Measurements from ENCODE around the gene FSHR. TPM values are rescaled to one million over a fixed set of nuclear protein-coding genes. Genes with fewer than 3 reads are reported as not detected.

The FSHR gene
- total and polyA plus RNA-seq, 2 of the 8 experiments (the other 6 are each of a cell fraction or from before 2014, with no cell fraction given) = not detected

- Histone ChIP-seq H3K18ac (ENCODE audit: extremely low read depth, low read length) (no peak overlapping the region), H3K4me2 (ENCODE audit: insufficient read depth in 1 of 2, low read depth in 2 of 2, low read length in 2 of 2) (no peak overlapping the region), H3K79me2 (ENCODE audit: control insufficient read depth in 1 of 2, insufficient read depth in 2 of 2, low read length in 2 of 2) (no peaks in the 10 kb centered on the region), H3K23me2 (ENCODE audit: low read depth, low read length) (no peaks in the 10 kb centered on the region), H2BK5ac (ENCODE audit: low read depth, low read length) (no peak overlapping the region), H3K4me1 (replicated peaks in 1 of 4; ENCODE audit: control insufficient read depth in 3 of 4, insufficient read depth in 4 of 4, low read length in 3 of 4) (peaks cover 0 to 4% (median 0%) of the 10 kb centered on the region in 4 experiments; a peak in 1 of 7 replicates), H2BK20ac (ENCODE audit: low read length) (no peak overlapping the region), H3K27me3 (replicated peaks in 1 of 4; ENCODE audit: control insufficient read depth in 3 of 4, extremely low read depth in 1 of 4, insufficient read depth in 3 of 4, low read length in 3 of 4) (no peaks in the 10 kb centered on the region; a peak in 1 of 7 replicates), H3K9me3 (ENCODE audit: insufficient read depth in 2 of 2, low read depth in 1 of 2, low read length in 1 of 2) (no peaks in the 10 kb centered on the region), H4K20me1 (replicated peaks in 1 of 2; ENCODE audit: control insufficient read depth in 1 of 2, insufficient read depth in 2 of 2, low read length in 2 of 2) (no peaks in the 10 kb centered on the region), H3K27ac (ENCODE audit: low read depth, low read length) (no peak overlapping the region), H3K4me3 (ENCODE audit: extremely low read depth in 1 of 4, insufficient read depth in 2 of 4, low read depth in 3 of 4, low read length in 4 of 4) (no peak overlapping the region), H3K4ac (replicated peaks; ENCODE audit: insufficient read length, low read depth, low read length) (no peak overlapping the region), H2BK12ac (ENCODE audit: low read depth, low read length) (no peak overlapping the region), H2AK5ac (ENCODE audit: low read depth, low read length) (no peak overlapping the region), H3K56ac (replicated peaks; ENCODE audit: insufficient read length, low read depth, low read length) (no peak overlapping the region), H2BK15ac (ENCODE audit: low read length) (no peak overlapping the region), H4K91ac (replicated peaks; ENCODE audit: insufficient read length, low read length) (no peak overlapping the region), H2BK120ac (replicated peaks; ENCODE audit: low read depth, low read length) (no peak overlapping the region), H4K5ac (ENCODE audit: insufficient read length, low read depth, low read length) (no peak overlapping the region), H3K36me3 (ENCODE audit: control insufficient read depth in 2 of 4, insufficient read depth in 4 of 4, low read length in 3 of 4) (no peaks in the 10 kb centered on the region), H3K23ac (ENCODE audit: insufficient read length) (no peak overlapping the region), H2AFZ (ENCODE audit: low read length) (no peak overlapping the region), H3K14ac (ENCODE audit: insufficient read length) (no peak overlapping the region), H3K9ac (replicated peaks in 1 of 4; ENCODE audit: extremely low read depth in 1 of 4, low read depth in 3 of 4, low read length in 3 of 4) (no peak overlapping the region), H3K79me1 (ENCODE audit: low read depth, low read length) (no peaks in the 10 kb centered on the region), H4K8ac (ENCODE audit: extremely low read depth, insufficient read depth, low read length) (no peak overlapping the region)
- ChIA-PET POLR2A (ENCODE audit: partially characterized antibody) (no interaction called here), CTCF (ENCODE audit: partially characterized antibody) (interaction anchor here (1.0 kb wide), 1 partner anchor 78 kb away, joined by 3 read pairs; no protein-coding TSS in a partner anchor)
- WGBS, 2 experiments (ENCODE audit: extremely low coverage in 1 of 2, insufficient coverage in 1 of 2, insufficient read length in 1 of 2, insufficient replicate concordance in 2 of 2, low coverage in 1 of 2, low lambda C conversion rate in 2 of 2, missing lambda C conversion rate in 1 of 2) = 83% methylated on average over 1 of the region's 1 CpG; no CpG with 5 or more reads in 1 of the 2 experiments
- DNase-seq (ENCODE audit: low read depth in 1 of 2, low spot score in 2 of 2) = no peak
- FAIRE-seq = no peak
- no peak for TF ChIP-seq EP300 (IDR thresholded peaks at IDR 0.05; ENCODE audit: borderline replicate concordance in 1 of 2, low read depth in 2 of 2, low read length in 2 of 2)
- no peak for TF ChIP-seq RFX5 (IDR thresholded peaks at IDR 0.05; ENCODE audit: borderline replicate concordance, low read depth, low read length)
- no peak for TF ChIP-seq RXRA (IDR thresholded peaks at IDR 0.05; ENCODE audit: insufficient read depth, low read depth, low read length)
- TF ChIP-seq FOSL1 (IDR thresholded peaks at IDR 0.05; ENCODE audit: insufficient read depth, low read depth, low read length) = no peak
- TF ChIP-seq SIX5 (IDR thresholded peaks at IDR 0.05; ENCODE audit: low read depth, low read length) = no peak
- no peak for TF ChIP-seq TBP (IDR thresholded peaks at IDR 0.05; ENCODE audit: low read depth, low read length)
- TF ChIP-seq KDM4A (IDR thresholded peaks at IDR 0.05; ENCODE audit: low read depth, low read length, severe bottlenecking) = no peak
- no peak for TF ChIP-seq MAX (IDR thresholded peaks at IDR 0.05)
- TF ChIP-seq SRF (IDR thresholded peaks at IDR 0.05; ENCODE audit: low read depth, low read length) = no peak
- TF ChIP-seq SIRT6 (IDR thresholded peaks at IDR 0.05; ENCODE audit: low read length) = no peak
- no peak for TF ChIP-seq ASH2L (IDR thresholded peaks at IDR 0.05; ENCODE audit: low read length)
- TF ChIP-seq SP1 (IDR thresholded peaks at IDR 0.05; ENCODE audit: low read depth, low read length) = no peak
- TF ChIP-seq TCF12 (IDR thresholded peaks at IDR 0.05; ENCODE audit: low read depth, low read length) = no peak
- TF ChIP-seq SAP30 (IDR thresholded peaks at IDR 0.05; ENCODE audit: insufficient read depth, insufficient replicate concordance, low read length) = no peak
- no peak for TF ChIP-seq YY1 (IDR thresholded peaks at IDR 0.05; ENCODE audit: low read depth, low read length)
Measured at GRCh38 chr2:48965204-48965603, 189.1 kb downstream of the FSHR start.
